ENCODE results near the gene PRAC2. TPM values are rescaled to one million over a fixed set of nuclear protein-coding genes. Genes with fewer than 3 reads are reported as not detected.

Gene PRAC2
- total and polyA plus RNA-seq, 2 of the 8 experiments (the other 6 are each of a cell fraction or from before 2014, with no cell fraction given) = not detected

DNA sequence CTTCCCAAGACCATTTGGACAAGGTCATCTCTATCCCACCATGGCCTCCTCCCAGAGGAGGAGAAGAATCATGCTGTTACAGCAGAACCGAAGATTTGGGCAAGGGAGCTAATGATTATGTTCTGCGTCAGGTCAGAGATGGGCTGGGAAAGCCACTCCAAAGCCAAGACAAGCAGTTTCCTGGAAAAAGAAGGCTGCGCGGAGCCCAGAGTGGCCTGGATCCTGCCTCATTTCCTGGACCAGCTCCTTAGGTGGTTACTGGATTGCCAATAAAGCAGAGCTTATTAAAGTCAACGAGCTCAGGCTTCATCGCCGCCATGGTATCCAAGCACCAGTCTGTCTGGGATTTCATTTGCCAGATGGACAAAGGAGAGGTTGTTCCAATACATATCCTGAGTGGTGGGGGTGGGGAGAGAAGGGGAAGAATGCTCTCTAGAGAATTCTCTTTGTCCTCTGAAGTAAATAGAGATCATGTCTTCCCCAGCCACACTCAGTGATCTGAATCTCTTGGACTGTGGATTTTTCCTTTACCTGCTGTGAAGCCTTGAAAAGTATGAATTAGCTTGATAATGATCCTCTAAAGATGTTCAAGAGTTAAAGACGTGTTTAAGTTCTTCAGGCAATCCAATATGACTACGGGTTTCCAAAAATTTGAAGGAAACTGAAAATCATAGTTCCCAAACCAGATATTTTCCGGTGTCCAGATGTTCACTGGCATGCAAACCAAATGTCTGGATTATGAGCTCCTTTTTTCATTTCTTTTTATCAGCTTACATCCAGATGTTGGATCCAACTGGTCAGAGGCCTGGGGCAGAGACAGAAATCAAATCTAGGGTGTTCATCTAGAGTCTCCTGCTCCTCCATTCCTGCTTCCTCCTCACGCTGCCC is 18.4 kb upstream of the PRAC2 start (continued):
- TF ChIP-seq HDAC2 (IDR thresholded peaks at IDR 0.05; ENCODE audit: borderline replicate concordance in 1 of 2, low read depth in 2 of 2, low read length in 2 of 2) (no peak), HDAC6 (IDR thresholded peaks at IDR 0.05; ENCODE audit: low read depth, low read length) (no peak)
- TF ChIP-seq, protein P1, sequence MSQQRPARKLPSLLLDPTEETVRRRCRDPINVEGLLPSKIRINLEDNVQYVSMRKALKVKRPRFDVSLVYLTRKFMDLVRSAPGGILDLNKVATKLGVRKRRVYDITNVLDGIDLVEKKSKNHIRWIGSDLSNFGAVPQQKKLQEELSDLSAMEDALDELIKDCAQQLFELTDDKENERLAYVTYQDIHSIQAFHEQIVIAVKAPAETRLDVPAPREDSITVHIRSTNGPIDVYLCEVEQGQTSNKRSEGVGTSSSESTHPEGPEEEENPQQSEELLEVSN (IDR thresholded peaks at IDR 0.05) = no peak

All from H1 (cell line).